B cell (primary cell): Measurements from ENCODE around the gene SH3RF1. TPM values are rescaled to one million over a fixed set of nuclear protein-coding genes. Genes with fewer than 3 reads are reported as not detected.

Source experiments
- ATAC-seq: fragments of 200-7000 bp; cut with Tn5 transposase; one replicate; pipeline ENCODE4 v1.10.0; 2021; ENCODE audit warnings: low read depth, mild to moderate bottlenecking, moderate number of reproducible peaks, moderate library complexity
- CTCF ChIA-PET: fragments of 350-600 bp; sonication (Branson Sonifier 250); formaldehyde crosslinking; loops from one replicate; lab custom pipeline; 2021; ENCODE audit warnings: antibody characterized with exemption, inconsistent platforms; lab: Charles Lee
- POLR2A ChIA-PET: fragments of 350-600 bp; sonication (Branson Sonifier 250); formaldehyde crosslinking; loops from one replicate; lab custom pipeline; 2021; ENCODE audit warnings: antibody characterized with exemption; lab: Charles Lee
- DNase-seq: peaks from one replicate; pipeline ENCODE4 v3.0.0; 2013
- H2AFZ ChIP-seq: 2 replicates; pipeline ENCODE4 v1.6.1; 2012; ENCODE audit warnings: mild to moderate bottlenecking, low read depth, low read length; ENCODE audit not compliant: insufficient read depth, poor library complexity, severe bottlenecking
- H3K27ac ChIP-seq, 2 donors: 1 replicate in 1 of 2; 2 replicates in 1 of 2; pipeline ENCODE4 v1.5.1; 2012 to 2013; ENCODE audit warnings: low read length in 2 of 2, mild to moderate bottlenecking in 2 of 2, moderate library complexity in 1 of 2
- H3K27me3 ChIP-seq, 4 experiments: fragments of 200-600 bp in 1 of 4; sonication (generic) in 1 of 4; replicated peaks in 1 of 4; 1 replicate in 2 of 4; 2 replicates in 2 of 4; pipeline versions ENCODE4 v1.6.1 to v1.7.0; 2013 to 2016; ENCODE audit warnings: low read length in 3 of 4, mild to moderate bottlenecking in 2 of 4, mixed read lengths in 1 of 4, moderate library complexity in 1 of 4; ENCODE audit not compliant: insufficient read depth in 4 of 4, control insufficient read depth in 3 of 4; ENCODE audit errors: control extremely low read depth in 1 of 4
- H3K36me3 ChIP-seq, 2 experiments: replicated peaks in 1 of 2; 1 replicate in 1 of 2; 2 replicates in 1 of 2; pipeline versions ENCODE4 v1.6.1 to v1.7.1; 2013; ENCODE audit warnings: low read length in 1 of 2; ENCODE audit not compliant: insufficient read depth in 2 of 2, control insufficient read depth in 1 of 2; ENCODE audit errors: control extremely low read depth in 1 of 2, extremely low read depth in 1 of 2
- H3K4me1 ChIP-seq, 2 donors: fragments of 200-600 bp in 1 of 2; sonication (generic) in 1 of 2; 1 replicate in 1 of 2; 2 replicates in 1 of 2; pipeline versions ENCODE4 v1.5.1 to v1.6.1; 2013 to 2017; ENCODE audit warnings: low read length in 2 of 2; ENCODE audit not compliant: control insufficient read depth in 2 of 2, insufficient read depth in 2 of 2
- H3K4me2 ChIP-seq: replicated peaks from 2 replicates; pipeline ENCODE3; 2012; ENCODE audit warnings: mild to moderate bottlenecking, low read depth, low read length; ENCODE audit not compliant: poor library complexity, severe bottlenecking
- H3K4me3 ChIP-seq, 5 experiments: fragments of 200-600 bp in 1 of 5; sonication (generic) in 1 of 5; 1 replicate in 3 of 5; 2 replicates in 2 of 5; pipeline versions ENCODE4 v1.5.1 to v1.7.0; 2011 to 2016; ENCODE audit warnings: low read length in 4 of 5, mild to moderate bottlenecking in 4 of 5, low read depth in 2 of 5, control low read depth in 1 of 5, moderate library complexity in 1 of 5; ENCODE audit not compliant: insufficient read depth in 1 of 5; ENCODE audit errors: control extremely low read depth in 1 of 5, extremely low read depth in 1 of 5
- H3K79me2 ChIP-seq: fragments of 200-600 bp; sonication (generic); one replicate; pipeline ENCODE4 v1.6.0; 2016; ENCODE audit warnings: low read length; ENCODE audit not compliant: control insufficient read depth, insufficient read depth
- H3K9ac ChIP-seq: fragments of 200-600 bp; sonication (generic); 2 replicates; pipeline ENCODE4 v1.6.1; 2017; ENCODE audit warnings: mild to moderate bottlenecking, low read length, moderate library complexity
- H3K9me3 ChIP-seq, 3 donors: one replicate each; pipeline versions ENCODE4 v1.6.1 to v1.7.1; 2013; ENCODE audit warnings: low read length in 2 of 3; ENCODE audit not compliant: control insufficient read depth in 2 of 3, insufficient read depth in 1 of 3; ENCODE audit errors: control extremely low read depth in 1 of 3
- H4K20me1 ChIP-seq: 2 replicates; pipeline ENCODE4 v1.6.0; 2012; ENCODE audit warnings: mild to moderate bottlenecking, low read length; ENCODE audit not compliant: insufficient read depth, control insufficient read depth, poor library complexity, severe bottlenecking
- H3K27ac Mint-ChIP-seq: one replicate; pipeline ENCODE4 v1.8.0; 2021; ENCODE audit warnings: mixed read lengths
- H3K27me3 Mint-ChIP-seq: one replicate; pipeline ENCODE4 v1.8.0; 2021; ENCODE audit warnings: mixed read lengths
- H3K4me1 Mint-ChIP-seq: one replicate; pipeline ENCODE4 v1.8.0; 2021; ENCODE audit warnings: mixed read lengths
- H3K4me3 Mint-ChIP-seq: one replicate; pipeline ENCODE4 v1.8.0; 2021; ENCODE audit warnings: mixed read lengths
- H3K9me3 Mint-ChIP-seq: one replicate; pipeline ENCODE4 v1.8.0; 2022; ENCODE audit warnings: mixed read lengths; ENCODE audit not compliant: insufficient read depth
- CTCF ChIP-seq: fragments of 200-600 bp; IDR thresholded peaks from one replicate; pipeline ENCODE4 v1.8.0; 2022; ENCODE audit warnings: antibody characterized with exemption, mild to moderate bottlenecking
- EZH2 ChIP-seq: IDR thresholded peaks from 2 replicates; pipeline ENCODE4 v1.6.1; 2012; ENCODE audit warnings: borderline replicate concordance, low read depth, mild to moderate bottlenecking, moderate library complexity, low read length; ENCODE audit not compliant: insufficient read depth, poor library complexity, severe bottlenecking
- WGBS: methylation state at CpG from one replicate; pipeline ENCODE4 v1.1.5; 2013; ENCODE audit warnings: missing lambda C conversion rate; ENCODE audit not compliant: insufficient coverage; 5-methylcytosine and 5-hydroxymethylcytosine counted together
- intact Hi-C: fragments of 100-400 bp; cut with micrococcal nuclease; formaldehyde crosslinking; loops from one replicate; pipeline ENCODE4 v1.10.0; 2022
- polyA plus RNA-seq: library from polyadenylated mRNA; depleted of rRNA; stranded (reverse); fragments of >200 nt; gene quantifications from 2 replicates; pipeline ENCODE4 v1.2.3, GENCODE V29; 2012
- total RNA-seq, 2 donors: library from RNA; stranded (reverse); fragments of 120-200 nt in 1 of 2; gene quantifications; 1 replicate in 1 of 2; 2 replicates in 1 of 2; pipeline versions ENCODE4 v1.2.3 to v1.2.4, GENCODE V29; 2013 to 2022

The SH3RF1 gene
- total and polyA plus RNA-seq, 2 donors (not counting 1 experiment from before 2014, with no cell fraction given) = 2.0 to 5.4 TPM

DNA sequence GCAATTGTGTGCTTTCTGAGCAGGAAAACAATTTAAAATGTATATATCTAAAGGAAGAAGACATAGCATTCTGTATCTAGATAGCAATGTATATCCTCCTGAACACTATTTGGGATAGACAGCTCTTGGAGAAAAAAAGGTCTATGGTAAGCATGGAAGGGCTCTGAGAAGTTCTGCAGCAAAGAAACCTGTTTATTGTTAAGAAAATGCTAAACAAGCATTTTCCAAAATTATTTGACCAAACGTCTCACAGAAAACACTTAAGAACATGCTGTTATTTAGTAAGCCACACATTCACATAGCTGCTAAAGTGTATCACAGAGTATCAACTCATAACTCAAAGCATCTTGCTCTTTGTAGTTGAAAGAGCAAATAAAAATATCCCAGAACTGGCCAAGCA lies 67.9 kb downstream of the SH3RF1 start:
- no peak overlapping the region for H3K27ac Mint-ChIP-seq
- peaks cover 11% of the 10 kb centered on the region for H3K4me1 Mint-ChIP-seq
- no peaks in the 10 kb centered on the region for H3K27me3 ChIP-seq
- ChIA-PET POLR2A (no interaction called here), CTCF (interaction anchor here (0.8 kb wide), 1 partner anchor 195 kb away, joined by 3 read pairs; no protein-coding TSS in a partner anchor)
- H3K9me3 ChIP-seq = no peaks in the 10 kb centered on the region
- H3K79me2 ChIP-seq = no peaks in the 10 kb centered on the region
- no peaks in the 10 kb centered on the region for H3K27me3 Mint-ChIP-seq
- no peak for ATAC-seq
- H2AFZ ChIP-seq = no peak overlapping the region
- H3K4me3 ChIP-seq = no peak overlapping the region
- H3K36me3 ChIP-seq = no peaks in the 10 kb centered on the region
- no peak overlapping the region for H3K27ac ChIP-seq
- TF ChIP-seq EZH2 = no peak
- TF ChIP-seq CTCF = no peak
- intact Hi-C loops = no loop called here
- H3K4me2 ChIP-seq = no peak overlapping the region
- WGBS = 80% methylated on average over 1 of the region's 1 CpG
- H4K20me1 ChIP-seq = no peaks in the 10 kb centered on the region
- no peaks in the 10 kb centered on the region for H3K4me1 ChIP-seq
- H3K4me3 Mint-ChIP-seq = no peak overlapping the region
- no peaks in the 10 kb centered on the region for H3K9me3 Mint-ChIP-seq
- no peak for DNase-seq
- no peak overlapping the region for H3K9ac ChIP-seq

DNA sequence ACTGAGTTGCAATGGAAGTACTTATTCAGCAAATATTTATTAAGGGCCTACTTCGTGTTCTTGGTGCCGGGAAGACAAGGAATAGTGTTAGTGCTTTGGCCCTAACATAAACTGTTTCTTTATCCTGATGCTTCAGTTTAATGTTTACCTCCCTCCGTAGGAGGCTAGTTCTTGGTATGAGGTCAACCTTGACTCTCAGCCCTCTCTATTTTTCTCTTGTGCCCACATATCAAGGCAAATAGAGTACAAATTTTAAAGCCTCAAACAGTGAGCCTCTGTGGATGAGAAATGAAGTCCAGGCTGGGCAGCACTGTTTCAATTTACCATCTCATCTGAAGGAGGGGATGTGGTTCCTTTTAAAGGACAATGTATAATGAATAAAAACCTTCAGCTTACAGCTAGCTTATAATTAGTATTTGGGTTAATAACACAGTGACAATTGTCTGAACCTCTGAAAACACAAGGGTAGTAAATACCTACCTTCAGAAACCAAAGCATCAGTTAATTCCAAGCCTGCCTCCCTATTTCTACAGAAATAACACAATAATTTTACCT lies 68.5 kb downstream of the SH3RF1 start:
- Histone ChIP-seq H4K20me1 (no peaks in the 10 kb centered on the region), H3K9ac (no peak overlapping the region), H2AFZ (no peak overlapping the region), H3K9me3 (no peaks in the 10 kb centered on the region), H3K27me3 (no peaks in the 10 kb centered on the region), H3K4me1 (no peaks in the 10 kb centered on the region), H3K79me2 (no peaks in the 10 kb centered on the region), H3K4me2 (no peak overlapping the region), H3K36me3 (no peaks in the 10 kb centered on the region), H3K27ac (no peak overlapping the region), H3K4me3 (no peak overlapping the region)
- intact Hi-C loops = no loop called here
- CTCF ChIA-PET = interaction anchor here (0.8 kb wide), 1 partner anchor 194 kb away, joined by 3 read pairs; no protein-coding TSS in a partner anchor
- no CpG with 5 or more reads among the region's 3 CpGs for WGBS
- Mint-ChIP-seq H3K27me3 (no peaks in the 10 kb centered on the region), H3K27ac (no peak overlapping the region), H3K9me3 (no peaks in the 10 kb centered on the region), H3K4me3 (no peak overlapping the region), H3K4me1 (peaks cover 11% of the 10 kb centered on the region)
- ATAC-seq = no peak
- POLR2A ChIA-PET = no interaction called here
- no peak for DNase-seq
- TF ChIP-seq CTCF = no peak
- TF ChIP-seq EZH2 = no peak
